Left colon (tissue), 2 donors: ENCODE data around the gene FMNL2. TPM values are rescaled to one million over a fixed set of nuclear protein-coding genes. Genes with fewer than 3 reads are reported as not detected.

Source experiments
- ATAC-seq: fragments of 200-7000 bp; cut with Tn5 transposase; one replicate; pipeline ENCODE4 v1.9.1; 2020; ENCODE audit warnings: mild to moderate bottlenecking, moderate library complexity
- DNase-seq, 2 donors: peaks; one replicate each; pipeline ENCODE4 v3.0.0-alpha.2; 2020
- intact Hi-C, 2 donors: fragments of 100-400 bp; cut with DNase I in 1 of 2; cut with micrococcal nuclease in 1 of 2; formaldehyde crosslinking; loops; one replicate each; pipeline versions ENCODE4 v1.11.2 to v1.14.0; 2022; cut with DNase I, micrococcal nuclease
- total RNA-seq, 2 donors: library from RNA; stranded (reverse); fragmentation: NEBNext Ultra II Directional; extraction: Animal tissue kit (Norgen Biotek cat#: 25700); gene quantifications; one replicate each; pipeline ENCODE4 v1.2.1, GENCODE V29; 2021
- donor health status: DM: no; HTN: no; CAD: no.
- donor health status: DM: yes; HTN: yes; CAD: no.

Gene FMNL2
- total RNA-seq, 2 donors from 2014 or later, result 14.8 to 14.9 TPM

- intact Hi-C loops, result no loop called here
- no peak for ATAC-seq
- DNase-seq, result no peak
Measured at GRCh38 chr2:152566728-152567069, 231.7 kb downstream of the FMNL2 start.

DNA sequence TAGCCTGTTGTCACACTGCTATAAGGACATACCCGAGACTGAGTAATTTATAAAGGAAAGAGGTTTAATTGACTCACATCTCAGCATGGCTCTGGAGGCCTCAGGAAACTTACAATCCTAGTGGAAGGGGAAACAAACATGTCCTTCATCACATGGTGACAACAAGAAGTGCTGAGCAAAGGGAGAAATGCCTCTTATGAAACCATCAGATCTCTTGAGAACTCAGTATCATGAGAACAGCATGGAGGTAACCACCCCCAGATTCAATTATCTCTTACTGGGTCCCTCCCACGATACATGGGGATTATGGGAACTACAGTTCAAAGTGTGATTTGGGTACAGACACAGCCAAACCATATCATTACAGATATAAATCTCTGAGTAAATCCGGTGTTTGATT lies 233.6 kb downstream of the FMNL2 start:
- intact Hi-C loops, result no loop called here
- ATAC-seq (no peak), DNase-seq (no peak)

DNA sequence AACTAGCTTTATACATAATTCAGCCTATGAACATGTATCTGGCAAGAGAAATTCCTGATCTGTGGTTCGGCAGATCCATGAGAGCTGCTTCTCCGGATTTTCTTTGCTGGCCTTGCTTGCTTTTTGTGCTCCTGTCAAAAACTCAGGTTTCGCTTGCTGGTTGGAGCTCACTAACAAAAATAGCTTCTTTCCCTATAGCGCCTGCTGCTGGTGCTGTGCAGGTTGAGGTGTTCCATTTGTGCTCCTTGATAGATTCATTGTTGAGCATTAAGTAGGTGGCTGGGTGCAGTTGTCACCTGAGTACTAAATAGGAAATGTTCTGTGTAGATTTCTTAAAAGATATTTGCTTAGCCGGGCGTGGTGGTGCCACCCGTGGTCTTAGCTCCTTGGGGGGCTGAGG lies 234.2 kb downstream of the FMNL2 start:
- no peak for DNase-seq
- ATAC-seq, result no peak
- intact Hi-C loops, result no loop called here

GRCh38 chr2:152571048-152571766 lies 236.2 kb downstream of the FMNL2 start:
- DNase-seq, result no peak
- intact Hi-C loops, result no loop called here
- ATAC-seq, result no peak

GRCh38 chr2:152572031-152572430 lies 237.1 kb downstream of the FMNL2 start:
- intact Hi-C loops, result no loop called here
- no peak for ATAC-seq
- DNase-seq, result no peak

DNA sequence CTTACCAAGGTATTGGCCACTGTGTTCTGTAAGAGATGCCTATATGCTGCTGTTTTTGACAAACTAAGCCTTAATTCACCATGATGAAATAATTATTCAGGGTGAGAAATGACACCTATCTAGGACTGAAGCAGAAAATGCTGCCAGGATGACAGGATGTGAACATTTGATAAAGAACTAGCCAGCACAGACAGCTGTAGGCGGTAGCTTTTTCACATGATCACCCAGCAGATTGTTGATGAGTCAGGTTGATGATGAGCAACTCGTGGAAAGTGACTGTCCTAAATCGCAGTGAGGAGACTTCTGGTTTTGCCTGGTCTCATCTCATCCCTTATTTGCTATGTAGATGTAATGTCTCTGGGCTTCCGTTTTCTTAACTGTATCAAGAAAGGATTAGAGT lies 238.2 kb downstream of the FMNL2 start:
- intact Hi-C loops, result no loop called here
- ATAC-seq, result no peak

GRCh38 chr2:152577579-152577978 lies 242.6 kb downstream of the FMNL2 start:
- no peak for DNase-seq
- no peak for ATAC-seq
- intact Hi-C loops, result no loop called here

More for the DNA sequence above, 238.2 kb downstream of the FMNL2 start:
- DNase-seq, result no peak

GRCh38 chr2:152578573-152578972 lies 243.6 kb downstream of the FMNL2 start:
- DNase-seq, result no peak
- intact Hi-C loops, result no loop called here
- ATAC-seq, result no peak

DNA sequence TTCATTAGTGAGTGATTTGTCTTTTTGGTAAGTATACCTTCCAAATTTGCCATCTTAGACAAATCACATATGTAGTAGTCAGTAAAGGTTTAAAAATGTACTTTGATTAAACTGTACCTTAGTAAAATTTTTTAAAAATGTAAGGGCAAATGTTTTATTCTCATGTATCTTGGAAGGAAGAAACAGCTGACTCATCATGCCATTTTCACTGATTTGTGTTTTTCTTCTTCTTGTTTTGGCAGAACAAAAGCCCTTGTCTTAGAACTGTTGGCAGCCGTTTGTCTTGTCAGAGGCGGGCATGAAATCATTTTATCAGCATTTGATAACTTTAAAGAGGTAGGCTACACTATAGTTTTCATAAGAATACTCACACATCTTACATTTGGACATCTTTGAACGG lies 245.7 kb downstream of the FMNL2 start:
- ATAC-seq, result no peak
- intact Hi-C loops, result no loop called here
- no peak for DNase-seq

- intact Hi-C loops, result no loop called here
- no peak for DNase-seq
- no peak for ATAC-seq
Measured at GRCh38 chr2:152581360-152581759, 246.4 kb downstream of the FMNL2 start.

DNA sequence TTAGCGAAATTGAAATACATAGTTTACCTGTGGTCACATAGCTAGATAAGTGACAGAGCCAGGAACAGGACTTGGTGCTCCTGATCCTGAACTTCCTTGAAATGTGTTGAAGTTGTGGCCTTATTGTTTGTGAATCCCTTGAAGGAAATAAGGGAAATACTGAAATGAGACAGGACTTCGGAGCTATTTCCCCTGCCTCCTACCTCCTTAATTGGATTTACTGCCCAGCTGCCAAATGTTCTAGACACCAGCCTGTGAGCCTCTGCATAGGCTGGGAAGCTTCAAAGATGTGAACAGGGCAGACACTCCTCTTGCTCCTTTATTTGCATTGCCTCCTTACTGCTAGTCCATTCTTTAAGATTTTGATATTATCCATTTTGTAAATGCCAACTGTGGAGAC lies 247.1 kb downstream of the FMNL2 start:
- intact Hi-C loops, result no loop called here
- ATAC-seq, result no peak
- no peak for DNase-seq

- intact Hi-C loops, result no loop called here
- ATAC-seq, result no peak
- DNase-seq, result no peak
Measured at GRCh38 chr2:152583512-152584229, 248.7 kb downstream of the FMNL2 start.

GRCh38 chr2:152584301-152584700 lies 249.3 kb downstream of the FMNL2 start:
- intact Hi-C loops, result no loop called here
- no peak for ATAC-seq
- DNase-seq, result no peak

GRCh38 chr2:152585830-152586484 lies 251.0 kb downstream of the FMNL2 start:
- no peak for DNase-seq
- no peak for ATAC-seq
- intact Hi-C loops, result no loop called here

GRCh38 chr2:152587187-152587947 lies 252.4 kb downstream of the FMNL2 start:
- ATAC-seq (no peak), DNase-seq (no peak)
- intact Hi-C loops, result no loop called here

GRCh38 chr2:152588998-152589397 lies 254.0 kb downstream of the FMNL2 start:
- intact Hi-C loops, result no loop called here
- DNase-seq (no peak), ATAC-seq (no peak)

DNA sequence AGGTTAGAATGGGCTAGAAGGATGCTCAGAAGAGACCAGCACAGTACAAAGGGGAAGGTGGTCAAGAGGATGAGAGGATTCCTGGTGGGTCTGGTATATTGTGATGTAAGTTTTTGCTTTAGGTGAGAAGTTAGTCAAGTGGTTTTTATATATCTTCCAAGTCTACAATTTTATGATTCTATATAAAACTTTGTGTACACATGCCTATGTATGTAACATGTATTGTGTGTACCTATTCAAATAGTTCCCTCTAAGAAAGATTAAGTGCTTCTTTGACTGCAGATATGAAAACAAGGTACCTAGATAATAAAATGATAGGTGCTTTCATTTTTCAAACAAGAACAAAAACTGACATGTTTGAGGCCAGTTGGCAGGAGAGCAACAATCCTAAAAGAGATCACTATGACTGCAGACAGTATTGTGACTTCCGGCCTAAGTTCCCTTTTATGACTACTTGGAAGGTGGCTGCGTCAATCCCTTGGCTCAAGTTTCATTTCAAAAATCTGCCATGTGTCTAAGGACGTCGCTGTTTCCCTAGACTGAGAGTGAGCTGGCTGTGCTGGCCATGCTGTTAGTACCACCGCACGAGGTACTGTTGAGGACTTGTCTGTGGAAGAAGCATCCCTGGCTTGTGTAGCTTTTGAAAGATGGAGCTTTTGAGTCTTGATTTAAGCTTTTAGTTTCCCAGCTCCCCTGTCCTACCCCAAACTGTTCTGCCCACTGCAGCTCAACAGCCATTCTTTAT lies 259.2 kb downstream of the FMNL2 start:
- intact Hi-C loops, result no loop called here
- peak; percentile 36 to 65 for DNase-seq
- peak; percentile 98 for ATAC-seq

DNA sequence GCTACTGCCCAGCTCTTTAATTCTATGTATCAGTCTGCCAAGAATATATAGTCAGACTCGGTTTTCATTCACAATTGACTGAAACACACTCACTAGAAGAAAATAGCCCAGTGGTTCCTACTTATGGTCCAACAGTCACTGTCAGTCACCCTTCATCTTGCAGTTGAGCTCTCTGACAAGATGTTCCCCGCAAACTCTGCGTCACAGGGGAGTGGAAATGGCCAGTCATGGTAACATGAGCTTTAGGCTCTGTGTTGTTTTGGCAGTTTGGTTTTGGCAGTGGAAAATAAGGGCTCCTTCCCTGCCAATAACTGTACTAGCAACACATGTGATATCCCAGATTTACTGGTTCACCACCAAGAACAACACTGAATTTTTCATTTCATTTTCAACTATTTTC lies 259.8 kb downstream of the FMNL2 start:
- no peak for ATAC-seq
- intact Hi-C loops, result no loop called here
- no peak for DNase-seq
